Astrocyte (in vitro differentiated cells and primary cell): ENCODE data around the gene DLG1. TPM values are rescaled to one million over a fixed set of nuclear protein-coding genes. Genes with fewer than 3 reads are reported as not detected.

ENCODE experiments used
- DNase-seq: peaks from one replicate; pipeline ENCODE4 v3.0.0-alpha.2; 2010; ENCODE audit warnings: low read depth
- FAIRE-seq: peaks from 2 replicates; lab custom pipeline; 2011; peaks lifted over from hg19 to GRCh38; lab: Jason Lieb, UNC
- H2AFZ ChIP-seq: 2 replicates; pipeline ENCODE4 v1.6.0; 2012; ENCODE audit warnings: low read depth, low read length, inconsistent platforms
- H3K27ac ChIP-seq: 2 replicates; pipeline ENCODE4 v1.5.1; 2011; ENCODE audit warnings: low read depth, low read length, inconsistent platforms
- H3K27me3 ChIP-seq: 2 replicates; pipeline ENCODE4 v1.6.0; 2011; ENCODE audit warnings: low read length, inconsistent platforms; ENCODE audit not compliant: insufficient read depth
- H3K36me3 ChIP-seq: 2 replicates; pipeline ENCODE4 v1.5.1; 2011; ENCODE audit warnings: low read length, inconsistent platforms; ENCODE audit not compliant: insufficient read depth
- H3K4me1 ChIP-seq: 2 replicates; pipeline ENCODE4 v1.5.1; 2011; ENCODE audit warnings: low read length, inconsistent platforms; ENCODE audit not compliant: insufficient read depth
- H3K4me2 ChIP-seq: 2 replicates; pipeline ENCODE4 v1.6.0; 2012; ENCODE audit warnings: low read length, inconsistent platforms
- H3K4me3 ChIP-seq: 2 replicates; pipeline ENCODE4 v1.5.1; 2011; ENCODE audit warnings: low read depth, mild to moderate bottlenecking, low read length, inconsistent platforms; ENCODE audit not compliant: insufficient read depth
- H3K79me2 ChIP-seq: 2 replicates; pipeline ENCODE4 v1.6.0; 2012; ENCODE audit warnings: mild to moderate bottlenecking, low read length, inconsistent platforms; ENCODE audit not compliant: insufficient read depth
- H3K9ac ChIP-seq: 2 replicates; pipeline ENCODE4 v1.6.0; 2012; ENCODE audit warnings: mild to moderate bottlenecking, low read length, inconsistent platforms
- H3K9me3 ChIP-seq: 2 replicates; pipeline ENCODE4 v1.5.1; 2012; ENCODE audit warnings: low read depth, mild to moderate bottlenecking, low read length, inconsistent platforms; ENCODE audit not compliant: insufficient read depth
- H4K20me1 ChIP-seq: 2 replicates; pipeline ENCODE4 v1.6.0; 2012; ENCODE audit warnings: low read length, inconsistent platforms; ENCODE audit not compliant: insufficient read depth
- H3K27ac Mint-ChIP-seq: one replicate; pipeline ENCODE4 v1.8.0; 2021; ENCODE audit warnings: mild to moderate bottlenecking, mixed read lengths; ENCODE audit not compliant: unreplicated experiment
- H3K27me3 Mint-ChIP-seq: one replicate; pipeline ENCODE4 v1.8.0; 2021; ENCODE audit warnings: low read depth, mixed read lengths; ENCODE audit not compliant: unreplicated experiment
- H3K36me3 Mint-ChIP-seq: one replicate; pipeline ENCODE4 v1.8.0; 2021; ENCODE audit warnings: low read depth, mixed read lengths; ENCODE audit not compliant: unreplicated experiment
- H3K4me1 Mint-ChIP-seq: one replicate; pipeline ENCODE4 v1.8.0; 2021; ENCODE audit warnings: low read depth, mixed read lengths; ENCODE audit not compliant: unreplicated experiment
- H3K4me3 Mint-ChIP-seq: one replicate; pipeline ENCODE4 v1.8.0; 2021; ENCODE audit warnings: mild to moderate bottlenecking, moderate library complexity, mixed read lengths; ENCODE audit not compliant: unreplicated experiment
- H3K9me3 Mint-ChIP-seq: one replicate; pipeline ENCODE4 v1.8.0; 2021; ENCODE audit warnings: mild to moderate bottlenecking, mixed read lengths; ENCODE audit not compliant: unreplicated experiment
- CTCF ChIP-seq: IDR thresholded peaks from 2 replicates; pipeline ENCODE4 v1.5.1; 2011; ENCODE audit warnings: low read depth, mild to moderate bottlenecking, inconsistent platforms, low read length, moderate library complexity; ENCODE audit not compliant: insufficient read depth
- EZH2 ChIP-seq: IDR thresholded peaks from 2 replicates; pipeline ENCODE4 v1.6.1; 2012; ENCODE audit warnings: mild to moderate bottlenecking, low read length, inconsistent platforms; ENCODE audit not compliant: insufficient read depth
- total RNA-seq: library from RNA; stranded (reverse); gene quantifications from 2 replicates; pipeline ENCODE4 v1.2.1, GENCODE V29; 2021

Gene DLG1
- total RNA-seq, 1 donor from 2014 or later = 210 TPM

GRCh38 chr3:197238842-197239241 lies 59.6 kb downstream of the DLG1 start:
- TF ChIP-seq CTCF (no peak), EZH2 (no peak)
- H3K36me3 Mint-ChIP-seq = peaks cover 40% of the 10 kb centered on the region
- H4K20me1 ChIP-seq = peaks cover 99% of the 10 kb centered on the region
- peaks cover 18% of the 10 kb centered on the region for H3K36me3 ChIP-seq
- H3K4me3 Mint-ChIP-seq = peak overlapping the region; percentile 21
- no peak overlapping the region for H2AFZ ChIP-seq
- H3K27ac Mint-ChIP-seq = no peak overlapping the region
- H3K4me2 ChIP-seq = no peak overlapping the region
- peaks cover 10% of the 10 kb centered on the region for H3K9me3 ChIP-seq
- H3K4me1 ChIP-seq = peaks cover 4% of the 10 kb centered on the region
- H3K27me3 Mint-ChIP-seq = no peaks in the 10 kb centered on the region
- peaks cover 26% of the 10 kb centered on the region for H3K4me1 Mint-ChIP-seq
- H3K27ac ChIP-seq = no peak overlapping the region
- no peak overlapping the region for H3K4me3 ChIP-seq
- no peaks in the 10 kb centered on the region for H3K27me3 ChIP-seq
- H3K9me3 Mint-ChIP-seq = peaks cover 25% of the 10 kb centered on the region
- H3K79me2 ChIP-seq = peaks cover 100% of the 10 kb centered on the region
- no peak for DNase-seq
- FAIRE-seq = no peak
- no peak overlapping the region for H3K9ac ChIP-seq

- H3K4me3 ChIP-seq = no peak overlapping the region
- Mint-ChIP-seq H3K27me3 (no peaks in the 10 kb centered on the region), H3K36me3 (peaks cover 33% of the 10 kb centered on the region), H3K4me1 (peaks cover 26% of the 10 kb centered on the region), H3K4me3 (no peak overlapping the region), H3K27ac (no peak overlapping the region), H3K9me3 (peaks cover 22% of the 10 kb centered on the region)
- peaks cover 4% of the 10 kb centered on the region for H3K4me1 ChIP-seq
- H2AFZ ChIP-seq = no peak overlapping the region
- H3K36me3 ChIP-seq = peaks cover 10% of the 10 kb centered on the region
- no peak for DNase-seq
- TF ChIP-seq EZH2 (no peak), CTCF (no peak)
- peaks cover 4% of the 10 kb centered on the region for H3K9me3 ChIP-seq
- FAIRE-seq = no peak
- peaks cover 97% of the 10 kb centered on the region for H4K20me1 ChIP-seq
- no peak overlapping the region for H3K9ac ChIP-seq
- no peak overlapping the region for H3K27ac ChIP-seq
- H3K27me3 ChIP-seq = no peaks in the 10 kb centered on the region
- H3K4me2 ChIP-seq = no peak overlapping the region
- peaks cover 100% of the 10 kb centered on the region for H3K79me2 ChIP-seq
Measured at GRCh38 chr3:197237897-197238296, 60.5 kb downstream of the DLG1 start.

GRCh38 chr3:197236362-197236761 lies 62.0 kb downstream of the DLG1 start:
- Mint-ChIP-seq H3K27me3 (no peaks in the 10 kb centered on the region), H3K9me3 (peaks cover 10% of the 10 kb centered on the region), H3K4me1 (peaks cover 25% of the 10 kb centered on the region), H3K27ac (no peak overlapping the region), H3K4me3 (peak overlapping the region; percentile 21), H3K36me3 (peaks cover 21% of the 10 kb centered on the region)
- DNase-seq = no peak
- H3K4me3 ChIP-seq = no peak overlapping the region
- H3K36me3 ChIP-seq = peaks cover 3% of the 10 kb centered on the region
- no peaks in the 10 kb centered on the region for H3K9me3 ChIP-seq
- peaks cover 4% of the 10 kb centered on the region for H3K4me1 ChIP-seq
- H3K9ac ChIP-seq = no peak overlapping the region
- H2AFZ ChIP-seq = no peak overlapping the region
- no peaks in the 10 kb centered on the region for H3K27me3 ChIP-seq
- H4K20me1 ChIP-seq = peaks cover 97% of the 10 kb centered on the region
- H3K27ac ChIP-seq = no peak overlapping the region
- H3K79me2 ChIP-seq = peaks cover 100% of the 10 kb centered on the region
- TF ChIP-seq CTCF (no peak), EZH2 (no peak)
- H3K4me2 ChIP-seq = no peak overlapping the region
- FAIRE-seq = no peak
